Measurements from ENCODE around the gene MAPT.
A peak's percentile ranks its signal among the peaks of the same experiment; 100 is the strongest.

Gene MAPT

GRCh38 chr17:45851022-45851421 is 43.3 kb upstream of the MAPT start:
- TF ChIP-seq CTCF (IDR thresholded peaks at IDR 0.05; ENCODE audit: low read depth, low read length) = no peak
- in situ Hi-C loops (cut with HindIII; ENCODE audit: low sequenced_read_pairs) = no loop called here
- no peak overlapping the region for H3K4me3 ChIP-seq (ENCODE audit: low read depth, low read length)
- no peak for DNase-seq (ENCODE audit: low read depth, low spot score)

- in situ Hi-C loops (cut with HindIII; ENCODE audit: low sequenced_read_pairs) = no loop called here
- TF ChIP-seq CTCF (IDR thresholded peaks at IDR 0.05; ENCODE audit: low read depth, low read length) = no peak
- H3K4me3 ChIP-seq (ENCODE audit: low read depth, low read length) = no peak overlapping the region
- no peak for DNase-seq (ENCODE audit: low read depth, low spot score)
These were observed 42.9 kb upstream of the MAPT start for GRCh38 chr17:45851464-45851863.

- no peak for DNase-seq (ENCODE audit: low read depth, low spot score)
- no peak for TF ChIP-seq CTCF (IDR thresholded peaks at IDR 0.05; ENCODE audit: low read depth, low read length)
- in situ Hi-C loops (cut with HindIII; ENCODE audit: low sequenced_read_pairs) = no loop called here
- no peak overlapping the region for H3K4me3 ChIP-seq (ENCODE audit: low read depth, low read length)
These were observed 42.5 kb upstream of the MAPT start for GRCh38 chr17:45851873-45852272.

DNA sequence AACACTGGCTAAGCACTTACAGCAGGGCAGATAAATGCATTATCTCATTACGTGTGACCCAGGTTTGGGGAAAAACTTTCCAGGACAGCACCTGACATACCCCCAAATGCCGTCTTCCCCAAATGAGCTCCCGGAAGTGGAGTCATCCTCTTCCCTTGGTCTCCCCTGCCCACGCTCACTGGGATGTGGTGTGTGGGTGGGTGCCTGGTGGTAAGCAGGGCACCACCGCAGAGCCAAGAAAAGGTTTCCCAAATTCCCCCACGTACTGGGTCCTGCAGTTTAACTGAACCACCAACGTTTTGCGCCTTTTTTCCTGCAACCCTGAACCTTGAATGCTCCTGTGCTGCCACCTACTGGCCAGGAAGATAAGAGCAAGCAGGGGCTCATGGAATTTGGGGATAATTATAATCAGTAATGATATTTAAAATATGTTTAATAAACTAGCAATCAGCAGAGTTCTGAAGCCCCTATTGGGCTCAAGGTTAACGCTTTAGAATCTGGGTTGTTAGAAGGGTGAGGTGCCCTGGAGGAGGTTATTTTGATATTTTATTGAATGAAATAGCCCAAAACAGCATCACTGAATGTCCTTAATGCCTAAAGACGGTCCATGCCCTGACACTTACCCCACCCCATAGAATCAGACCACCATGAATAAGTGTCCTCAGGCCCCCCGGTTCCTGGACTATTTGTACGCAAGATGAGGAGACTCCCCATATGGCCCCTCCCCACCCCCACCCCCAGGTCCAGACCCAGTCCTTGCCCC is 41.6 kb upstream of the MAPT start:
- in situ Hi-C loops (cut with HindIII; ENCODE audit: low sequenced_read_pairs) = no loop called here
- DNase-seq (ENCODE audit: low read depth, low spot score) = peak; percentile 35
- no peak overlapping the region for H3K4me3 ChIP-seq (ENCODE audit: low read depth, low read length)
- TF ChIP-seq CTCF (IDR thresholded peaks at IDR 0.05; ENCODE audit: low read depth, low read length) = peak; percentile 94

DNA sequence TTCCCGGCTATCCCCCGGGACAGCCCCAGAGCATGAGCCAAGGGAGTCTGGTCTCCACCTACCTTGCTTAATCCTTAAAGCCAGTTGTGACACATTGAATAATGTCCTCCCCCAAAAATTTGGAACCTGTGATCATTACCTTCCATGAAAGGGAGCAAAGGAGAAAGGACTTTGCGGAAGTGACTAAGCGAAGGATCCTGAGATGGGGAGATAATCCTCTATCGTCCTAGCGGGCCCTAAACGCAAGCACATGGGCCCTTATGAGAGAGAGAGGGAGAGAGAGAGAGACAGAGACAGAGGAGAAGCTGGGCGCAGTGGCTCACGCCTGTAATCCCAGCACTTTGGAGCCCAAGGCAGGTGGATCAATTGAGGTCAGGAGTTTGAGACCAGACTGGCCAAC is 40.1 kb upstream of the MAPT start:
- no peak for DNase-seq (ENCODE audit: low read depth, low spot score)
- H3K4me3 ChIP-seq (ENCODE audit: low read depth, low read length) = no peak overlapping the region
- TF ChIP-seq CTCF (IDR thresholded peaks at IDR 0.05; ENCODE audit: low read depth, low read length) = no peak
- in situ Hi-C loops (cut with HindIII; ENCODE audit: low sequenced_read_pairs) = no loop called here

DNA sequence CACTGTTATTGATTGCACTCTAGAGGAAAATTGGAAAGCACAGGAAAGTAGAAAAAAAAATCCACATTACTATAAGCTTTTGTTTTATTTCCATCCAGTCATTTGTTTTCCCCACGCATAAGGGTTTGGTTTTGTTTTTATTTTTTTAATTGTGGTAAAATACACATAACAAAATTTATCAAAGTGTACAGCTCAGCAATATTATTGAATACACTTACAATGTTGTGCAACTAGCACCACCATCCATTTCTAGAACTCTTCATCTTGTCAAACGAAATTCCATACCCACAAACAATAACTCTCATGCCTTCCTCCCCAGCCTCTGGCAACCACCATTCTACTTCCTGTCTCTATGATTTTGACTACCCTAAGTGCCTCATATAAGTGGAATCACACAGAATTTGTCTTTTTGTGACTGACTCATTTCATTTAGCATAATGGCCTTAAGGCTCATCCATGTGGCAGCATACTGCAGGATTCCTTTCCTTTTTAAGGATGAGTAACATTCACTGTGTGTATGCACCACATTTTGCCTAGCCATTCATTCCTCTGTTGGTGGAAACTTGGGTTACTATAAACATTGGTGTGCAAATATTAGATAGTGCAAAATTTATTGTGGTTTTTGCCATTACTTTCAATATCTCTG is 38.5 kb upstream of the MAPT start:
- in situ Hi-C loops (cut with HindIII; ENCODE audit: low sequenced_read_pairs) = no loop called here
- no peak for DNase-seq (ENCODE audit: low read depth, low spot score)
- no peak overlapping the region for H3K4me3 ChIP-seq (ENCODE audit: low read depth, low read length)
- TF ChIP-seq CTCF (IDR thresholded peaks at IDR 0.05; ENCODE audit: low read depth, low read length) = no peak
